GM21717 (cell line): Measurements from ENCODE around the gene COL27A1.
"Not testable (repeated sequence)": the region's sequence is repeated elsewhere in the genome, so short reads cannot be mapped to it uniquely, and the experiment has no call there.

Experiments used
- ATAC-seq: cut with Tn5 transposase; IDR thresholded peaks from one replicate; pipeline ENCODE4 v1.9.1; 2021; ENCODE audit warnings: mild to moderate bottlenecking, moderate library complexity; ENCODE audit not compliant: unreplicated experiment

Gene COL27A1

GRCh38 chr9:114314881-114315722 lies 159.8 kb downstream of the COL27A1 start:
- ATAC-seq, result no peak

DNA sequence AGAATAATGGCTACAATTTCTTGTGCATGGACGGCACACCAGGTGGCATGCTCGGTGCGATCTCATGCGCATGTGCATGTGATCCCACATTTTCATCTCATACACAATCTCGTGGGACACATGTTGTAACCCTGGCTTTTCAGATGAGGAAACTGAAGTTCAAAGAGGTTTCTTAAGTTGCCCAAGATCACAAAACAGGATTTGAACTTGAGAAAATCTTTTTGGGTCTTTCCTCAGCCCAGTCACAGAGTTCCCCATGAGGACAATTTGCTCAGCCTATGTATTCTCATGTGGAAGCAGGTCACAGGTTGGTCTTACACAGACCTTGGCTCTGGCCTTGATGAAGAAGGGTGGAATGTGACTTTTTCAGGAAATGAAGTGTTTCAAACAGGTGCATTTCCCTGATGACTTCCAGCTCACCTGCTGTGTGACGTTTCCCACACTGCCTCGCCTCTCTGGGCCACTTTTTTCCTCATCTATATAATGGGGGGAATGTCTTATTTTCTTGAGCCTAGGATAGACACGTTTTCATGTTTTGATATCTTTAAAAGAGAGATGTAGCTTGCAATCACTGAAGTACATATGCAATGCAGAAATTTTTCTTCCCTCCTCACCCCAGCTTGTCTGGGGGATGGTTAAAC lies 160.5 kb downstream of the COL27A1 start:
- ATAC-seq, result no peak

GRCh38 chr9:114316605-114317230 lies 161.4 kb downstream of the COL27A1 start:
- no peak for ATAC-seq

DNA sequence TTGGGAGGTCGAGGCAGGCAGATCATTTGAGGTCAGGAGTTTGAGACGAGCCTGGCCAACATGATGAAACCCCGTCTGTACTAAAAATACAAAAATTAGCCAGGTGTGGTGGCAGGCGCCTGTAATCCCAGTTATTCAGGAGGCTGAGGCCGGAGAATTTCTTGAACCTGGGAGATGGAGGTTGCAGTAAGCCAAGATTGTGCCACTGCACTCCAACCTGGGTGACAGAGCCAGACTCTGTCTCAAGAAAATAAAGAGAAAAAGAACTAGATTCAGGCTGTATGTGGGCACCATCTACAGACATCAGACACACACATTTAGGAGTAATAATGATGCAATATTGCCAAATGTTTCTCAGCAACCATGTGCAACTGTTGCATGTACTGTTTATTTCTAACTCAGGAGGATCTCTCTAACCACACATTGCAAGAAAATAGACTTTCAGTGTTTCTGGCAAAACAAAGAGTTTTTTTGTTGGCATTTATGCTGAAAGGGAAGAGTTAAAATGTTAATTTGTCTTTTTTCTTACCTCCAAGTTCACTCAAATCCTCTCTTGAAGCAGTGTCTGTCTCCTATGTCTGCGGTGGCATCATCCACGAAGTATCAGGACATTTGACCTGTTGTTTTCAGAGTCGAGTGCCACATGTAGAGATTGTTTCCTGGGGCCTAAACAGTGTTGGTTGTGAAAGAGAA lies 162.5 kb downstream of the COL27A1 start:
- ATAC-seq, result no peak

GRCh38 chr9:114318416-114318815 lies 163.1 kb downstream of the COL27A1 start:
- ATAC-seq, result no peak

- ATAC-seq, result no peak
Observed at GRCh38 chr9:114319147-114319546, 163.8 kb downstream of the COL27A1 start.

DNA sequence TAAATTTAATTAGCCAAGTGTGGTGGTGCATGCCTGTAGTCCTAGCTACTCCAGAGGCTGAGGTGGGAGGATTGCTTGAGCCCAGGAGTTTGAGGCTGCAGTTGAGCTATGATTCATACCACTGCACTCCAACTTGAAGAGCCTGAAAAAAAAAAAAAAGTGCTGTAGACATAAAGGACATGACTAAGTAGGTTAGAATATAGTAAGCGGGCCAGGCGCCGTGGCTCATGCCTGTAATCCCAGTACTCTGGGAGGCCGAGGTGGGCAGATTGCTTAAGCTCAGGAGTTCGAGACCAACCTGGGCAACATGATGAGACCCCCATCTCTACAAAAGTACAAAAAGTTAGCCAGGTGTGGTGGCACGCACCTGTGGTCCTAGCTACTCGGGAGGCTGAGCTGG lies 165.4 kb downstream of the COL27A1 start:
- not testable (repeated sequence) for ATAC-seq

- ATAC-seq, result no peak
Observed at GRCh38 chr9:114321759-114322158, 166.4 kb downstream of the COL27A1 start.

GRCh38 chr9:114322160-114322818 lies 167.0 kb downstream of the COL27A1 start:
- ATAC-seq, result not testable (repeated sequence)

DNA sequence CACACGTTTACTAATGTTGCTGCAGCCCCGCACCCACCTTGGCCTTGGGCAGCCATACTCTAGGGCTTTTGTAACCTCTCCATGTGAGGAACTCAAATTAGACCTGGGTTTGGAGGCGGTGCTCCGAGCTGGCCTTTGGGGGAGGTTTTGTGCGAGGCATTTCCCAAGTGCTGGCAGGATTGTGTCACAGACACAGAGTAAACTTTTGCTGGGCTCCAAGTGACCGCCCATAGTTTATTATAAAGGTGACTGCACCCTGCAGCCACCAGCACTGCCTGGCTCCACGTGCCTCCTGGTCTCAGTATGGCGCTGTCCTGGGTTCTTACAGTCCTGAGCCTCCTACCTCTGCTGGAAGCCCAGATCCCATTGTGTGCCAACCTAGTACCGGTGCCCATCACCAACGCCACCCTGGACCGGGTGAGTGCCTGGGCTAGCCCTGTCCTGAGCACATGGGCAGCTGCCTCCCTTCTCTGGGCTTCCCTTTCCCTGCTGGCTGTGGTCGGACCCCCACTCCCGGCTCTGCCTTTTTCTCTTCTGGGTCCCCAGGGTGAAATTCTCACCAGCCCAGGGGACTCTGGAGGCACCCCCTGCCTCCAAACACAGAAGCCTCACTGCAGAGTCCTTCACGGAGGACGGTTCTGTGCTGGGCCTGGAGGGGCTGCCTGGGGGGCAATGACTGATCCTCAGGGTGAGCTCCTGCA lies 167.6 kb downstream of the COL27A1 start, which contains the start of gene ORM1:
ORM1 (plus strand) TSS at position 268 of the 701 bp plus-strand sequence; CDS start at position 304, 36 bp downstream.
- not testable (repeated sequence) for ATAC-seq

DNA sequence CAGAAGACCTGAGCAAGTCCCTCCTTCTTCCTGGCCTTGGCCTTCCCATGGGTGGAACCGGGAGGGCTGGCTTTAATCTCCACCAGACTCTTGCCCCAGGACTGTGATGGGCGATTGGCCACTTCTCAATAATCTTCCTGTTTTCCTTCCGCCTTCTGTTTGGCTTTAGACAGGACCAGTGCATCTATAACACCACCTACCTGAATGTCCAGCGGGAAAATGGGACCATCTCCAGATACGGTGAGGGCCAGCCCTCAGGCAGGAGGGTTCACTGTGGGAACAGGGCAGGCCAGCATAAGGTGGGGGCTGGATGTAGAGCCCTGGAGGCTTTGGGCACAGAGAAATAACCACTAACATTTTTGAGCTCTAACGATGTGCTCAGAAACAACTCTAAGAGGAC lies 168.5 kb downstream of the COL27A1 start:
- ATAC-seq, result not testable (repeated sequence)

DNA sequence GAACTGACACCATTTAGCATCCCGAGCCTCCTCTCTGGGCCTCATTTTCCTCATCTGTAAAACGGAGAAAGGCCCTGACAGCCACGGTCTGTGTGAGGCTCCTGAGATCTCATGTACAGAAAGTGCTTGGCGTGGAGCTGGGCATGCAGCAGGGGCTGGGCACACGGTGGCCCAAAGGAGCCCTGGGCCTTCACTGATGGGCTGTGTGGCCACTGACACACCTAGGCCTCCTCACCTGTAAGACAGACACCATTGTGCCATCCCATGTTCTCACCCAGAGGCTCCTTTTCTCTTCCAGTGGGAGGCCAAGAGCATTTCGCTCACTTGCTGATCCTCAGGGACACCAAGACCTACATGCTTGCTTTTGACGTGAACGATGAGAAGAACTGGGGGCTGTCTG lies 169.2 kb downstream of the COL27A1 start:
- no peak for ATAC-seq

- not testable (repeated sequence) for ATAC-seq
Observed at GRCh38 chr9:114324965-114325364, 169.6 kb downstream of the COL27A1 start.

GRCh38 chr9:114325684-114326254 lies 170.4 kb downstream of the COL27A1 start:
- not testable (repeated sequence) for ATAC-seq

GRCh38 chr9:114327749-114328148 lies 172.4 kb downstream of the COL27A1 start:
- no peak for ATAC-seq

DNA sequence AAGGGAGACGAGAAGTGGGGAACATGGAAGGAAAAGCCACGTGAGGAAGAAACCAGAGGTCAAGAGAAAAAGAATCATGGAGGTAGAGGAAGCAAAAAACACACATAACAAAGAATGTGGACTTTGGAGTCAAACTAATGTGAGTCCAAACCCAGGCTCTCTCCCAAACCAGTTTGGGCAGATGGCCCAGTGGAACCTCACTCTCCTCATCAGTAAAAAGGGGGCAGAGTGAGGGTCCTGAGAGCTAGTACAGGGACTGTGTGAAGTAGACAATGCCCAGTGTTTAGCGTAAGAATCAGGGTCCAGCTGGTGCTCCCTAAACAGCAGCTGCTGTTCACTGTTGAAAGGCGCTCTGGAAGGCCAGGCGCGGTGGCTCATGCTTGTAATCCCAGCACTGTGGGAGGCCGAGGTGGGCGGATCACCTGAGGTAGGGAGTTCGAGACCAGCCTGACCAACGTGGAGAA lies 173.1 kb downstream of the COL27A1 start:
- ATAC-seq, result not testable (repeated sequence)

GRCh38 chr9:114328937-114329624 lies 173.7 kb downstream of the COL27A1 start:
- not testable (repeated sequence) for ATAC-seq

DNA sequence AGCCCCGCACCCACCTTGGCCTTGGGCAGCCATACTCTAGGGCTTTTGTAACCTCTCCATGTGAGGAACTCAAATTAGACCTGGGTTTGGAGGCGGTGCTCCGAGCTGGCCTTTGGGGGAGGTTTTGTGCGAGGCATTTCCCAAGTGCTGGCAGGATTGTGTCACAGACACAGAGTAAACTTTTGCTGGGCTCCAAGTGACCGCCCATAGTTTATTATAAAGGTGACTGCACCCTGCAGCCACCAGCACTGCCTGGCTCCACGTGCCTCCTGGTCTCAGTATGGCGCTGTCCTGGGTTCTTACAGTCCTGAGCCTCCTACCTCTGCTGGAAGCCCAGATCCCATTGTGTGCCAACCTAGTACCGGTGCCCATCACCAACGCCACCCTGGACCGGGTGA lies 174.3 kb downstream of the COL27A1 start, which contains the start of gene ORM2:
ORM2 (plus strand) TSS at position 245 of the 398 bp plus-strand sequence; CDS start at position 281, 36 bp downstream.
- ATAC-seq, result not testable (repeated sequence)

GRCh38 chr9:114330636-114331035 lies 175.3 kb downstream of the COL27A1 start:
- ATAC-seq, result no peak
